Erythroblast (primary cell): ENCODE measurements around the gene TCN2.

Experiments
- GATA1 ChIP-seq: IDR thresholded peaks from 2 replicates; pipeline ENCODE4 v1.6.1; 2011; ENCODE audit warnings: low read depth, mild to moderate bottlenecking, control low read depth, low read length, moderate library complexity
- POLR2A ChIP-seq: IDR thresholded peaks from 2 replicates; pipeline ENCODE4 v1.6.1; 2011; ENCODE audit warnings: mild to moderate bottlenecking, low read length

DNA sequence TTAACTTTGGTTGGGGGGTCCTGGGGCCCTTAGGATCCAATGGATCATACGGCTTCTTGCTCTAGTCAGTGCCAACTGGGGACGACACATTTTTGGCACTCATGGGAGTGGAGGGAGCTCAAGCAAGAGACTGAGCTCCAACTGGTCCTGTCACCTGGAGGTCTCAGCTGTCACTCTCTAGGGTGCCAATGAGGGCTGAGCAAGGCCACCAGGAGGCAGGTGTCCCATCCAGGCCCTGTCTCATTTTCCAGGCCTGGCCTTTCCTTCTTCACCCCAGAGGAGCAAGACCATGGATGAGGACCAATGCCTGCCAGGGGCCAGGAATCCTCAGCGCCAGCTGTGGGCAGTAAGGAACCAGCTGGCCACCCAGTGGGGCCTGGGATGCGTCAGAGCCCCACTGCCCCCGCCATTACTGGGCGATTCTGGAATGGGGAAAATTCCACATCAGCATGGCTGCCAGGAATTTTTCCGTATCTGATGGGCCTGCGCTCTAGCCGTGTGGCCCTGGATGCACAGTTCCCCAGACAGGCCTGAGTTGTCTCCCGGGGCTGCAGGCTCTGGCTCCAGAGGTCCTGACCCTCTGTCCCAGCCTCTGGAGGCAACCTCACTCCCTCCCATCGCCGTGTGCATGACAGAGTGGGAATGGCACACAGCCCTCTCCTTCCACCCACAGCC lies 31.8 kb upstream of the TCN2 start:
- no peak for TF ChIP-seq POLR2A
- no peak for TF ChIP-seq GATA1
